HuH-7 (cell line): ENCODE measurements around the gene CHST12.
"Not testable (repeated sequence)": the region's sequence is repeated elsewhere in the genome, so short reads cannot be mapped to it uniquely, and the experiment has no call there.

Source experiments
- DNase-seq: peaks from one replicate; pipeline ENCODE4 v3.0.0; 2011; ENCODE audit warnings: low spot score

The CHST12 gene

DNA sequence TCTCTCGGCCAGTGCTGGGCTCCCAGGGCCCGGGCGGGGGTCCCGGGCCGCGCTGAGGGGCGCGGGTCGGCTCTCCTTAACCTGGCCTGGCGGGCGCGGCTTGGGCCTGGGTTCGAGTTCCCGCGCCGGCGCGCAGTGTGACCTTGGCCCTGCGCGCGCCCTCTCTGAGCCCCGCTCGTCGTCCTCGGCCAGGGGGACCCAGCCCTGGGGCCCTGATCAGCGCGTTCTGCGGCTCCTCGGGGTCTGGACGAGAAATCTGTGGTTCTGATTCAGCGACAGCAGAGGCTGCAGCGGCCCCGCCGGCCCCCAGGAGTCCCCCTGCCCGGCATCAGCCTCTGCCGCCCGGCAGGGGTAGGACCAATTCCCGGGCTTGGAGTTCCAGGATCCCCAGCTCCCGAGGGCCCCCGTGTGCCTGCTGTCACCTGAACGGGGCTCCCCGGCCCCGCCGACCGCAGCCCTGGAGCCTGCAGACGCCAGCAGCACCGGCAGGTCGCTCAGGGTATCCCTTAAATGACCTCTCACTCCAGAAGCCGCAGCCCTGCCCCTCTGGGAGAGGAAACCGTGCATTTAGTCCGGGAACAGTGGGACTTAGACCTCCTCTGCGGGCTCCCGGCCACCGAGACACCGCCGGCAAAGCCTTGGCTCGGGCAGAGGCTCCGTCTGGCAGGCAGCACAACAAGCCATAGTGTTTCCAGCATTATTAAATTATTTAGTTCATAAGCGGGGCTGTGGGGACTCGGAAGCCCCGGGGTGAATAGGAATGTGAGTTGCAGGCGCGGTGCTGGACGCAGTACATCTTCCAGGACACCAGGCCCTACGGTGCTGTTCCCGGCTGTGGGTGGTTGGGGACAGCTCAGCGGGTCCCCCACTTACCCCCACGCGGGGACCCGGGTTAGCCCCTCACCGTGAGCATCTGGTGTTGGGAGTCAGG lies 572 bp downstream of the CHST12 start:
- DNase-seq, result peak; percentile 59

- DNase-seq, result no peak
These were observed 1.3 kb downstream of the CHST12 start for GRCh38 chr7:2404714-2405119.

DNA sequence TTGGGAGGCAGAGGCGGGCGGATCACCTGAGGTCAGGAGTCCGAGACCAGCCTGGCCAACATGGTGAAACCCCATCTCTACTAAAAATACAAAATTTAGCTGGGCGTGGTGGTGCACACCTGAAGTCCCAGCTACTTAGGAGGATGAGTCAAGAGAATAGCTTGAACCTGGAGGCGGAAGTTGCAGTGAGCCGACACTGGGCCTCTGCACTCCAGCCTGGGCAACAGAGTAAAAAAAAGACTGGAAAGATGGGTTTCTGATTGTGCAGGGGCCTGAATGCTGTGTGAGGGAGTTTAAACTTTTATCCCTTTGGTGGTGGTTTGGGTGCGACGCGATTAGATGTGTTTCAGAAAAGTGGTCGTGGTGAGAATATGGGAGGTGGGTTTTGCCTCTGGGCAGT lies 1.8 kb downstream of the CHST12 start:
- no peak for DNase-seq

DNA sequence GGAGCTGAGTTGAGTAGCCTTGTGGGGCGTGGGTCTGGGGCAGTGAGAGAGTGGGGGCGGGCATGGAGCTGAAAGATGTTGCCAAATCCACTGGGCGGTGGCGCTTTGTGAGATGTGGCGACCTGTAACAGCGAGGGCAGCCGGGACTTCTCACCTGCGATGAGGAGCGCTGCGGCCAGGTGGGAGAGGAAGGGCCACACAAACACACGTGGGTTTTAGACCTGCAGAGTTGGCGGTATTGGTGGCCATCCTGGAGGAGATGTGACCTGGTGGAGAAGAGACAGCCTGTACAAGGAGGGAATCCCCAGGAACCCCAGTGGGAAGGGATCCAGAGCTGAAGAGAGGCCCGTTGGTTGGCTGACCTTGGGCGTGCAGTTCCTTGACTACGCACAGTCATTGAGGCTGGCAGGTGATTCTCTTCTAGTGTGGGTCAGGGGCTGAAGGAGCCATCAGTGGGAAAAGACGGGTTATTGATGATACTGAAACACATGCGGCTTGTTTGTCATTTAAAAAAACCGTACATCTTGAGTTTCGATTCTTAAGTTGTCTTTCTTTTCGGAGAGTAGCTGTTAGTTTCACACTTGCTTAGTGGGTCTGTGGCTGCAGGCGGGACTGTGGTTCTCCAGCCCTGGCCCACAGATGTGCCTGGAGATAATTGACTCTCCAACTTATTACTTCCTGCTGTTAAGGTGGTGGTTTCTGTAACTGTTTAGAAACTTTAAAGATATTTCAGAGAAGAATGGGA lies 2.4 kb downstream of the CHST12 start:
- no peak for DNase-seq

GRCh38 chr7:2409745-2410414 lies 6.5 kb downstream of the CHST12 start:
- DNase-seq, result no peak

DNA sequence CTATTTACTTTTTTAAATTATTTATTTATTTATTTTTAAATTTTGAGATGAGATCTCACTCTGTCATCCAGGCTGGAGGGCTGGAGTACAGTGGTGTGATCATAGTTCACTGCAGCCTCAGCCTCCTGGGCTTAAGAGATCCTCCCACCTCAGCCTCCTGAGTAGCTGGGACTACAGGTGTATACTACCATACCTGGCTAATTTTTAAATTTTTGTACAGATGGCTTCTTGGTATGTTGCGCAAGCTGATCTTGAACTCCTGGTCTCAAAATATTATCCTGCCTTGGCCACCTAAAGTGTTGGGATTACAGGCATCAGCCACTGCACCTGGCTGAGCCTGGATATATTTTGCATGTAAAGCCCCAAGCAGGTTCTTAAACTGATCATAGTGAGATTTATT lies 7.6 kb downstream of the CHST12 start:
- DNase-seq, result no peak

- DNase-seq, result peak; percentile 64
These were observed 8.6 kb downstream of the CHST12 start for GRCh38 chr7:2411815-2412586.

GRCh38 chr7:2412587-2413201 lies 9.3 kb downstream of the CHST12 start:
- DNase-seq, result no peak

GRCh38 chr7:2416063-2416462 lies 12.7 kb downstream of the CHST12 start:
- DNase-seq, result no peak

GRCh38 chr7:2416650-2417049 lies 13.2 kb downstream of the CHST12 start:
- DNase-seq, result no peak

DNA sequence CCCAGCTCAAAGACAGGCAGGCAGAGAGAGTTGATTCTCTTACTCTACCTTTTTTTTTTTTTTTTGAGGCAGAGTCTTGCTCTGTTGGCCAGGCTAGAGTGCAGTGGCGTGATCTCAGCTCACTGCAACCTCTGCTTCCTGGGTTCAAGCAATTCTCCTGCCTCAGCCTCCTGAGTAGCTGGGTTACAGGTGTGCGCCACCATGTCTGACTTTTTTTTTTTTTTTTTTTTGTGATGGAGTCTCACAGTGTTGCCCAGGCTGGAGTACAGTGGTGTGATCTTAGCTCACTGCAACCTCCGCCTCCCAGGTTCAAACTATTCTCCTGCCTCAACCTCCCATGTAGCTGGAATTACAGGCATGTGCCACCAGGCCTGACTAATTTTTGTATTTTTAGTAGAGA lies 13.8 kb downstream of the CHST12 start:
- DNase-seq, result not testable (repeated sequence)

- DNase-seq, result no peak
These were observed 14.6 kb downstream of the CHST12 start for GRCh38 chr7:2417981-2418481.

- DNase-seq, result no peak
These were observed 17.0 kb downstream of the CHST12 start for GRCh38 chr7:2420216-2420933.

DNA sequence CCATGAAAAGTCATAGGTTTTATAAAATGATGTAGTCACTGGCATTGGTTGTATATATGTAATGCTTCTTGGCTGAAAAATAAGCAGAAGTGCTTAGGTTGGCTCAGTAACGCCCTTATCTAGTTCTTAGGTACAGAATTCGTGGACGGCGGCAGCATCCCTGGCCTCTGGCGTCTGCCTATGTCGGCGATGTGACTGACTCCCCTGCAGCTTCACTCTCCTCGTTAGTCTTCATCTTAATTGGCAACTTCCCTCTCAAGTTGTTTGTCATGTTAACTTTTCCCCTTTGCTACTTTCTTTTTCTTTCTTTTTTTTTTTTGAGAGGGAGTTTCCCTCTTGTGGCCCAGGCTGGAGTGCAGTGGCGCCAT lies 18.5 kb downstream of the CHST12 start:
- no peak for DNase-seq

- DNase-seq, result no peak
These were observed 22.3 kb downstream of the CHST12 start for GRCh38 chr7:2425749-2426148.

GRCh38 chr7:2431260-2431867 lies 28.0 kb downstream of the CHST12 start:
- DNase-seq, result peak; percentile 83

DNA sequence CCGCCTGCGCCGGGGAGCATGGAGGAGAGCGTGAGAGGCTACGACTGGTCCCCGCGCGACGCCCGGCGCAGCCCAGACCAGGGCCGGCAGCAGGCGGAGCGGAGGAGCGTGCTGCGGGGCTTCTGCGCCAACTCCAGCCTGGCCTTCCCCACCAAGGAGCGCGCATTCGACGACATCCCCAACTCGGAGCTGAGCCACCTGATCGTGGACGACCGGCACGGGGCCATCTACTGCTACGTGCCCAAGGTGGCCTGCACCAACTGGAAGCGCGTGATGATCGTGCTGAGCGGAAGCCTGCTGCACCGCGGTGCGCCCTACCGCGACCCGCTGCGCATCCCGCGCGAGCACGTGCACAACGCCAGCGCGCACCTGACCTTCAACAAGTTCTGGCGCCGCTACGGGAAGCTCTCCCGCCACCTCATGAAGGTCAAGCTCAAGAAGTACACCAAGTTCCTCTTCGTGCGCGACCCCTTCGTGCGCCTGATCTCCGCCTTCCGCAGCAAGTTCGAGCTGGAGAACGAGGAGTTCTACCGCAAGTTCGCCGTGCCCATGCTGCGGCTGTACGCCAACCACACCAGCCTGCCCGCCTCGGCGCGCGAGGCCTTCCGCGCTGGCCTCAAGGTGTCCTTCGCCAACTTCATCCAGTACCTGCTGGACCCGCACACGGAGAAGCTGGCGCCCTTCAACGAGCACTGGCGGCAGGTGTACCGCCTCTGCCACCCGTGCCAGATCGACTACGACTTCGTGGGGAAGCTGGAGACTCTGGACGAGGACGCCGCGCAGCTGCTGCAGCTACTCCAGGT lies 29.7 kb downstream of the CHST12 start:
- no peak for DNase-seq

- DNase-seq, result no peak
These were observed 30.5 kb downstream of the CHST12 start for GRCh38 chr7:2433713-2434550.
